Fibroblast of skin of right quadriceps (primary cell): ENCODE results near the gene ASXL3.

Experiments
- DNase-seq: peaks from one replicate; pipeline ENCODE4 v3.0.0-alpha.2; 2013

Gene ASXL3

DNA sequence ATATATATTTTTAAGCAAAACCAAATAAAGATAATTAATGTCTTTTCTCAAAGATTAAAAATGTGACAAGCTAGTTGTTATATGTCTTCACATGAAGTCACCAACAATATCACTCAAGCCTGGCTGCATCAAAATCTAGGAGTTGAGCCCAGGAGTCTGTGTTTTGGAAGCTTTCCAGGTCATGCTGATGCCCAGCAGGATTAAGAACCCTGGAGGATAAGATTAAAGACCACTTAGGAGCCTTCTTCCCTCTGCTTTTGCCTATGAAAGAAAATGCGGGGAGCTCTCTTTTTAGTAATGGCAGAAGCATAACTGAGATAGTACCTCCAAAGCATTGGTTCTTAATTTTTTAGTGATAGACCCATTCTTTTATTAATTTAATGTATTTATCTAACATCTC lies 157.4 kb downstream of the ASXL3 start:
- no peak for DNase-seq

DNA sequence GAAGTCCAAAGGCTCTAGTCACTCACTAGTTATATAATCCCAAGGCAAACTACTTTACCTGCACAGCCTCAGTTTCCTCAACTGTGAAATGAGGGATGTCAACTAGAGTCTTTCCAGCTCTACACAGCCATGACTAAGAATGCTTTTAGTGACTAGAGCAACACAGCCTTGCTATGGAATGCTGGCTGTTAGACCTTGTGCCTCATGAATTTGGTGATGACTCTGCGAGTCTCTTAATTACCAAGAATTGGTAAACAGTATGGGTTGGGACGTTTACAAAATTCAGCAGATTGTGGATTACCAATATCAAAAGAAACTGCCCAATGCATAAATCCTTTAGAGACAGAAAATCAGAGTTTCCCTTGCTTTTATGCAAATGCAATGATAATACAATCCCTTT lies 163.7 kb downstream of the ASXL3 start:
- DNase-seq = no peak

DNA sequence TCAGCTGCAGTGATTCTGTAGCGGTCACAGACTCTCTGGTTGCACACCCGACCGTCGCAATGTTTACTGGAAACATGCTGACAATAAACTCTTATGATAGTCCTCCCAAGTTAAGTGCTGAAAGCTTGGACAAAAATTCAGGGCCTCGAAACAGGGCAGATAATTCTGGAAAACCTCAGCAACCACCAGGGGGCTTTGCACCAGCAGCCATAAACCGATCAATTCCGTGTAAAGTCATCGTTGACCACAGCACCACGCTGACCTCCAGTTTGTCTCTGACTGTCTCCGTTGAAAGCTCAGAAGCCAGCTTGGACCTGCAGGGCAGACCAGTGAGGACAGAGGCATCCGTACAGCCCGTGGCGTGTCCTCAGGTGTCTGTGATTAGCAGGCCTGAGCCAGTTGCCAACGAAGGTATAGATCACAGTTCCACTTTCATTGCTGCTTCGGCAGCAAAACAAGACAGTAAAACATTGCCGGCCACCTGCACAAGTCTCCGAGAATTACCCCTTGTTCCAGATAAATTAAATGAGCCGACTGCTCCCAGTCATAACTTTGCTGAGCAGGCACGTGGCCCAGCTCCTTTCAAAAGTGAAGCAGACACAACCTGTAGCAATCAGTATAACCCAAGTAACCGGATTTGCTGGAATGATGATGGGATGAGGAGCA lies 166.1 kb downstream of the ASXL3 start:
- no peak for DNase-seq

DNA sequence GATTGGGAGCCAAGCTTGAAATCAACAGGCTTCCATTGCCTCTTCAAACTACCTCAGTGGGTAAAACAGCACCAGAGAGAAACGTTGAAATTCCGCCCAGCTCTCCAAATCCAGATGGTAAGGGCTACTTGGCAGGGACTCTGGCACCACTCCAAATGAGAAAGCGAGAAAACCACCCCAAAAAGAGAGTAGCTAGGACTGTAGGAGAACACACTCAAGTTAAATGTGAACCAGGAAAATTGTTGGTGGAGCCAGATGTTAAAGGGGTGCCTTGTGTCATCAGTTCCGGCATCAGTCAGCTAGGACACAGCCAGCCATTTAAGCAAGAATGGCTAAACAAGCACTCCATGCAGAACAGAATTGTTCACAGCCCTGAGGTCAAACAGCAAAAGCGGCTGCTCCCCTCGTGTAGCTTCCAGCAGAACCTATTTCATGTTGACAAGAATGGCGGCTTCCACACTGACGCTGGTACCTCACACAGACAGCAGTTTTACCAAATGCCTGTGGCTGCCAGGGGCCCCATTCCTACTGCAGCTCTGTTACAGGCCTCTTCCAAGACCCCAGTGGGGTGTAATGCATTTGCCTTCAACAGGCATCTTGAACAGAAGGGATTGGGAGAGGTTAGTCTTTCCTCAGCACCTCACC lies 167.3 kb downstream of the ASXL3 start:
- no peak for DNase-seq

DNA sequence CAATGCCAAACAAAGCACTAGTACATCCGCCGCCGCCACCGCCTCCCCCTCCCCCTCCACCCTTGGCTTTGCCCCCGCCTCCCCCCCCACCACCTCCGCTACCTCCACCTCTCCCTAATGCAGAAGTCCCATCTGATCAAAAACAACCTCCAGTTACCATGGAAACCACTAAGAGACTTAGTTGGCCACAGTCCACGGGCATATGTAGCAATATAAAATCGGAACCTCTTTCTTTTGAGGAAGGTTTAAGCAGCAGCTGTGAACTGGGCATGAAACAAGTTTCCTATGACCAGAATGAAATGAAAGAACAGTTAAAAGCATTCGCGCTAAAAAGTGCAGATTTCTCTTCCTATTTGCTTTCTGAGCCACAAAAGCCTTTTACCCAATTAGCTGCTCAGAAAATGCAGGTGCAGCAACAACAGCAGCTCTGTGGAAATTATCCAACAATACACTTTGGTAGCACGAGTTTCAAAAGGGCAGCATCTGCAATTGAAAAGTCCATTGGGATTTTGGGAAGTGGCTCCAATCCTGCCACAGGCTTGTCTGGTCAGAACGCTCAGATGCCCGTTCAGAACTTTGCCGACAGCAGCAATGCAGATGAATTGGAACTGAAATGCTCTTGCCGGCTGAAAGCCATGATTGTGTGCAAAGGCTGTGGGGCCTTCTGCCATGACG lies 168.0 kb downstream of the ASXL3 start:
- no peak for DNase-seq

DNA sequence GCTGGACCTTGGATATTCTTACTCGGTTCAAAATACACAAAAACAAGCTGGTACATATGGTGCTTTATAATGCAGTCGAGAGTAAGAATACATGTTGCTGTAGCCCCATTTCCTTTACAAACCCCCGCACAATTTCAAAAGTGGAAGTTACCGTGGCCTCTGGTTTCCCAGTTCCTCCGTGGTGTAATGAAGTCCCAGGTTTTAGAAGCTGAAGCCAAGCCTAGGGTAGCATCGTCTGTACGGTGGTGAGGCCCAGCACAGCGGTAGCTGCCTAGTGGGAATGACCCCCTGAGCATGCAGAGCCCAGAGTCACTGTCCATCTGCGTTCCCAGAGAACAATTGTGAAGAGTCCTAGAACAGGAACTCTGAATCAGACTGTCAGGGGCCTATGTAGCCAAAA lies 171.8 kb downstream of the ASXL3 start:
- DNase-seq = no peak

DNA sequence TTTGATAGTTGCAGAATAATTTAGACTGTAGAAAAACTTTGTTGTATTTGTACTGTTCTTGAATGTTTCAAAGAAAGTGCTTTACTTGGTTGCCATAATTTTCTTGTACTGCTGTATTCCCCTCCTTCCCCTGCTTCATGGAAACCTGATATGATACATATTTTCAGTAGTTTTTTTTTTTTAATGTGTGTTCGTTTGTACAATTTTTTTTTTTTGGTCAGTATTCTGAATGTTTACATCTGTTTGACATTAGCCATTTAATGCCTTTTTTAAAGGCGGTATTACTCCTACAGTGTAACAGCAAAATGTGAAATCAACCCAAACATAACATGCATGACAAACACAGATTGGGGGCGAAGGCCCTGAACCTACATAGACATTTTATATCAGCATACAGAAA lies 172.3 kb downstream of the ASXL3 start:
- no peak for DNase-seq

DNA sequence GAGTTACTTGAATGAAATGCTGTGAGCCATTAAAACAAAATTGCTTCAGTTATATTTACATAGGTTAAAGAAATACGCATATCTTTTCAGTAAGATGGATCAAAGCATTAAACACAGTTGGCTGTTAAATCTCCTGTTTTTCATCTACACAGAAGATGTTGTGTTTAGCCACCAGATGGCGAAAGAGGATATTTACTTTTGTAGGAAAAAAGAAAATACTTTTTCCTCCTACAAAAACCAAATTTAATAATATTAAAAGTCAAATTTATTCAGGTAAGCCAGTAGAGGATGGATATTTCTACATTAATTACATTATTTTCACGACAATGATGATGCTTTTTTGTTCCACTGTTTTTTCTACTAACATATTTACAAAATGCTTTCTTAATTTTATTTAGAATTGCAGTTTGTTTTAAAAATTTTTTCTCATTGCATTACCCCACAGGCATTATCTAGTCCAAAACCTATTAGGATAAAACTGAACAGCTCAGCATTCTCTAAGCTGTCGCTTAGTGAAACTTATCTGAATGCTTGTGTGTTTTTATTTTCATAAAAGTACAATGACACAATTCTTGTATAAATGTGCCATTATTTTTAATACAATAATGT lies 173.7 kb downstream of the ASXL3 start:
- peak; percentile 25 for DNase-seq

DNA sequence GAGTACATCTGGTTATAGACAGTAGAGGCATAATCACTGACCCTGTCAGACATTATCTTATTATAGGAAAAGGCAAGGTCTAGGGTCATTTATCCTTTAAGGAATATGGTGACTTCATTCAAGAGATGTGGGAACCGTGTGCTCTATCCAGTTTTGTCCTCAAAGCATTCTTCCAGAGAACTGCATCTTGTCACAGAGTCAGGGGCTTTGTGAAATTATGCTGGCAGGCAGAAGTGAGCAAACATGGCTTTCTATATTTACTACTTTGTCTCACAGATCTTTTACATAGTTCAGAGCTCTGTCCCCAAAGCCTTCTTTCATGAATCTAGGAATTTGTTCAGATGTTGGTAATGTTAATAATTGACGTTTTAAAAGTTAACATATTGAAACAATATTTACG lies 177.4 kb downstream of the ASXL3 start:
- no peak for DNase-seq

DNA sequence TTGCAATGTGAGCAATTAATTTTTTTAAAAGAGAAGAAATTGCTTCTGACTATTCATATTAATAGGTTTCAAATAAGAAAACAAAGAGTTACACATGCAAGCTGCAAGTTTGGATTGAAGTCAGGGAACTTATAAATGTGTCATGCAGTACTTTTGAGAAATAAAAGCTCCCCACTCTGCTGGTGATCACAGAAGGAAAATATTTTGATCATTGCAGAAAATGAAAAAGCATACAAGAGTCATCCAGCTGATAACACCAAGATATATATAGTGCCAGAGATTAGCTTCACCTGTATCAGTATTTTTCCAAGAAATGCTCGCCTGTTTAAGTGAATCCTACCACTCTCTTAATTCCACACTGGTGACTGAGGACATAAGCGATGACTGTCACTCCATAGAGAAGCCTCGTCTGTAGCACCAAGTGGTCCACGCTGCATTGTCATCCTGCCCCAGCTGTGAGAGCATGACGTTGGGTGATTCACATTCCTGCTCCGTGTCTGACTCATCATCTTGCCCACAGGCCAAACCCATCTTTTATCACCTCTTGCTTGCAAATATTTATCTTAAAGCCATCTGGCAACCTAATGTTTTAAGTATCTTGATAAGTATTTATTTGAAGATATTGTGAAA lies 178.0 kb downstream of the ASXL3 start:
- DNase-seq = peak; percentile 92

DNA sequence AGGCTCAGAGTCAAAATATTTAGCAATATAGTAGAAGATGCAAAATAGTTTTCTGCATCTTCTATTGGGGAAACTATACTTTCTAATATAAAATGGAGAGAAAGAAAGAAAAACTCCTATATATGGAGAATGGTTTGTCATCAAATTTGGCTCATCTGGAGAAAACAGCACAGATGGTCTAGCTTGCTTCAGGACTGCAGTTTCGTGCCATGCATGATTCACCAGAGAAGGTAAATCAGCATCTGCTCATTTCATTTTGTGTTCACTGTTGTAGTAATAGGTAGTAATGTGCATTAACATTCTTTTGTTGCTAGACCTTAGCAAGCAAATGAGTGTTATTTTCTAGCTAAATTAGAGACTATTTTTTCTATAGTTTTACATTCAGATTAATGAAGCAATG lies 179.0 kb downstream of the ASXL3 start:
- peak; percentile 68 for DNase-seq

DNA sequence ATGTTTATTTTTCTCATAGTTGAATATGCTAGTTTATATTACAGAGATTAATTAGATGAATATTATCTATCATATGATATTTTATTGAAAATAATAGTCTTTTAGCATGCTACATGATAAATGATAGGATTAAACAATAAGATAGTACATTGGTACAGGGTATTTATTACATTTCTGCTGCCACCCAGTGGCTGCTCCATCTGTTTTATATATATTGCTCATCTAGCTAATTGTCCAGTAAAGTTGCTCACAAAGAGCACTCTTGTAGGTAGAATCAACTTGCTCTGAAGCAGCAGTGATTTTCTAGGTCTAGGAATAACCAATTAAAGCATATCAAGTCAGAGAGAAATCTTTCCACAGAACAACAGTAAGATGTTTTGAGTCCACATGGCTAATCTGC lies 183.3 kb downstream of the ASXL3 start:
- peak; percentile 31 for DNase-seq

DNA sequence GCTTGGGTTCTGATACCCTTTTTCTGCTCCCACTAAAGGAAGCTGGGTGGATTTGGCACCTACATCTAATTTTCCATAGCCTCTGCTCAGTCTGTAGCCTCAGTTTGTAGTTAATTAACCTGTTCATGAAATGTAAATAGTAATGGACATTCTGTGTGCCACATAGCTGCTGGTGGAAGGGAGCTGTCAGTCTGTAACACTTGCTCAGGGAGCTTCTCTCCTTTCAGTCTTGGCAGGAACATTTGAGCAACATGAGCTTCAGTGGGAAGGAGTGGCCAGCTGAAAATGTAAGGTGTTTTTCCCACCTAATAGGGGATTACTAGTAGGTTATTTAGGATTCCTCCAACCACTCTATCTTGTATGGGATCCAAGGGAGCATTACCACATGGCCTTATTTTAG lies 203.4 kb downstream of the ASXL3 start:
- DNase-seq = no peak
